Urinary bladder (tissue), 4 donors: ENCODE results near the gene ETDC. TPM values are rescaled to one million over a fixed set of nuclear protein-coding genes. Genes with fewer than 3 reads are reported as not detected.
"Not testable (repeated sequence)": the region's sequence is repeated elsewhere in the genome, so short reads cannot be mapped to it uniquely, and the experiment has no call there.

Experiments
- DNase-seq: peaks from one replicate; pipeline ENCODE4 v3.0.0-alpha.2; 2015; ENCODE audit errors: extremely low spot score
- H3K27ac ChIP-seq: one replicate; pipeline ENCODE4 v1.5.1; 2013; ENCODE audit warnings: low read depth, mild to moderate bottlenecking, moderate library complexity
- H3K36me3 ChIP-seq: one replicate; pipeline ENCODE4 v1.6.1; 2013; ENCODE audit warnings: mild to moderate bottlenecking, moderate library complexity; ENCODE audit not compliant: insufficient read depth
- H3K4me1 ChIP-seq: one replicate; pipeline ENCODE4 v1.6.1; 2013; ENCODE audit warnings: mild to moderate bottlenecking, moderate library complexity; ENCODE audit not compliant: insufficient read depth
- H3K4me3 ChIP-seq: one replicate; pipeline ENCODE4 v1.5.1; 2013; ENCODE audit warnings: low read depth, low read length
- WGBS: extraction: QIAGEN DNeasy Blood & Tissue Kit; methylation state at CpG from one replicate; pipeline ENCODE4 v1.1.7; 2013; 5-methylcytosine and 5-hydroxymethylcytosine counted together
- polyA plus RNA-seq: library from polyadenylated mRNA; stranded (reverse); fragments of 200-250 nt; gene quantifications from one replicate; pipeline ENCODE4 v1.2.3, GENCODE V29; 2013
- total RNA-seq: library from RNA; depleted of rRNA; stranded (reverse); fragments of >200 nt; gene quantifications from one replicate; pipeline ENCODE4 v1.2.3, GENCODE V29; 2014
- donor health status: healthy with polysubstance abuse.
- donor health status: healthy.

ETDC gene
- total RNA-seq (not detected), polyA plus RNA-seq (not detected)

GRCh38 chrX:135309430-135309923, at the start of gene ETDC:
Gene ETDC, plus strand, starts transcription at chrX:135309480. Its CDS starts 0 bp downstream, at chrX:135309480.
- Histone ChIP-seq H3K4me1 (no peaks in the 10 kb centered on the region), H3K27ac (no peak within 1 kb of the TSS), H3K36me3 (no peaks in the 10 kb centered on the region), H3K4me3 (no peak within 1 kb of the TSS)
- 74% methylated on average over 1 of the region's 1 CpG for WGBS
- no peak for DNase-seq

- DNase-seq, H3K27ac ChIP-seq, H3K4me3 ChIP-seq, H3K4me1 ChIP-seq, H3K36me3 ChIP-seq: not testable (repeated sequence)
- 87% methylated on average over 2 of the region's 2 CpGs for whole genome bisulfite sequencing
Measured at GRCh38 chrX:135260976-135261375, 48.3 kb upstream of the ETDC start.

GRCh38 chrX:135263376-135263775, 45.9 kb upstream of the ETDC start:
- H3K27ac ChIP-seq, H3K4me3 ChIP-seq: not testable (repeated sequence)
- WGBS, result 91% methylated on average over 8 of the region's 8 CpGs

GRCh38 chrX:135264206-135264605, 45.1 kb upstream of the ETDC start:
- DNase-seq, result no peak
- Histone ChIP-seq H3K4me1 (no peaks in the 10 kb centered on the region), H3K27ac (no peak overlapping the region), H3K36me3 (no peaks in the 10 kb centered on the region), H3K4me3 (no peak overlapping the region)
- WGBS, result 90% methylated on average over 4 of the region's 4 CpGs

More at GRCh38 chrX:135263376-135263775, 45.9 kb upstream of the ETDC start:
- not testable (repeated sequence) for DNase-seq, H3K36me3 ChIP-seq, H3K4me1 ChIP-seq

GRCh38 chrX:135273162-135273561, 36.1 kb upstream of the ETDC start:
- H3K36me3 ChIP-seq, result no peaks in the 10 kb centered on the region
- 90% methylated on average over 5 of the region's 5 CpGs for WGBS
- H3K27ac ChIP-seq, result no peak overlapping the region
- DNase-seq, result no peak
- H3K4me3 ChIP-seq, result no peak overlapping the region
- H3K4me1 ChIP-seq, result no peaks in the 10 kb centered on the region

- no peak for DNase-seq
- Histone ChIP-seq H3K4me1 (no peaks in the 10 kb centered on the region), H3K36me3 (no peaks in the 10 kb centered on the region), H3K27ac (no peak overlapping the region), H3K4me3 (no peak overlapping the region)
Measured at GRCh38 chrX:135275973-135276372, 33.3 kb upstream of the ETDC start.

- H3K36me3 ChIP-seq, result no peaks in the 10 kb centered on the region
- WGBS, result 99% methylated on average over 2 of the region's 2 CpGs
- H3K4me1 ChIP-seq, result no peaks in the 10 kb centered on the region
- DNase-seq, result no peak
- no peak overlapping the region for H3K27ac ChIP-seq
- no peak overlapping the region for H3K4me3 ChIP-seq
Measured at GRCh38 chrX:135287266-135287823, 21.9 kb upstream of the ETDC start.

- DNase-seq, result peak; percentile 18
- no peaks in the 10 kb centered on the region for H3K36me3 ChIP-seq
- no peaks in the 10 kb centered on the region for H3K4me1 ChIP-seq
- no peak overlapping the region for H3K27ac ChIP-seq
- peak overlapping the region; percentile 39 for H3K4me3 ChIP-seq
- WGBS, result 12% methylated on average over 26 of the region's 26 CpGs
Measured at GRCh38 chrX:135295238-135295943, 13.9 kb upstream of the ETDC start.

GRCh38 chrX:135295944-135296305, 13.4 kb upstream of the ETDC start:
- no peaks in the 10 kb centered on the region for H3K36me3 ChIP-seq
- no peaks in the 10 kb centered on the region for H3K4me1 ChIP-seq
- peak overlapping the region; percentile 39 for H3K4me3 ChIP-seq
- no peak overlapping the region for H3K27ac ChIP-seq
- WGBS, result 9% methylated on average over 10 of the region's 10 CpGs
- DNase-seq, result no peak

- H3K4me3 ChIP-seq, result no peak overlapping the region
- WGBS, result 62% methylated on average over 5 of the region's 5 CpGs
- DNase-seq, result no peak
- H3K27ac ChIP-seq, result no peak overlapping the region
- H3K36me3 ChIP-seq, result no peaks in the 10 kb centered on the region
- H3K4me1 ChIP-seq, result no peaks in the 10 kb centered on the region
Measured at GRCh38 chrX:135302269-135302873, 6.9 kb upstream of the ETDC start.

- Histone ChIP-seq H3K4me1 (no peaks in the 10 kb centered on the region), H3K27ac (no peak overlapping the region), H3K4me3 (no peak overlapping the region), H3K36me3 (no peaks in the 10 kb centered on the region)
- DNase-seq, result no peak
- 98% methylated on average over 2 of the region's 2 CpGs for WGBS
Measured at GRCh38 chrX:135304741-135305140, 4.5 kb upstream of the ETDC start.

- Histone ChIP-seq H3K4me3 (no peak overlapping the region), H3K36me3 (no peaks in the 10 kb centered on the region), H3K4me1 (no peaks in the 10 kb centered on the region), H3K27ac (no peak overlapping the region)
- 72% methylated on average over 3 of the region's 3 CpGs for WGBS
- DNase-seq, result no peak
Measured at GRCh38 chrX:135307171-135307570, 2.1 kb upstream of the ETDC start.

GRCh38 chrX:135308345-135308855, 880 bp upstream of the ETDC start:
- WGBS, result 22% methylated on average over 1 of the region's 1 CpG

GRCh38 chrX:135315864-135316263, 6.6 kb downstream of the ETDC start:
- no peak for DNase-seq
- no peak overlapping the region for H3K27ac ChIP-seq
- 97% methylated on average over 1 of the region's 1 CpG for WGBS
- no peaks in the 10 kb centered on the region for H3K4me1 ChIP-seq
- H3K4me3 ChIP-seq, result no peak overlapping the region
- H3K36me3 ChIP-seq, result no peaks in the 10 kb centered on the region

More at GRCh38 chrX:135308345-135308855, 880 bp upstream of the ETDC start:
- no peaks in the 10 kb centered on the region for H3K4me1 ChIP-seq
- no peak for DNase-seq
- no peaks in the 10 kb centered on the region for H3K36me3 ChIP-seq
- no peak overlapping the region for H3K27ac ChIP-seq
- H3K4me3 ChIP-seq, result no peak overlapping the region
